Activated naive CD8-positive, alpha-beta T cell treated with anti-CD3 and anti-CD28 coated beads, Interleukin-2, amount 50 U/mL, for 24 hours (primary cell): ENCODE results near the gene RNF114.

Experiments
- ATAC-seq: fragments of 150-1000 bp; cut with Tn5 transposase; one replicate; pipeline ENCODE4 v1.10.0; 2021
- DNase-seq: peaks from one replicate; pipeline ENCODE4 v3.0.0; 2021
- H3K27ac Mint-ChIP-seq: one replicate; pipeline ENCODE4 v1.8.0; 2021; ENCODE audit warnings: mild to moderate bottlenecking, mixed read lengths
- H3K27me3 Mint-ChIP-seq: one replicate; pipeline ENCODE4 v1.8.0; 2021; ENCODE audit warnings: mixed read lengths
- H3K36me3 Mint-ChIP-seq: one replicate; pipeline ENCODE4 v1.8.0; 2021; ENCODE audit warnings: low read depth, mixed read lengths
- H3K4me1 Mint-ChIP-seq: one replicate; pipeline ENCODE4 v1.8.0; 2021; ENCODE audit warnings: mixed read lengths
- H3K4me3 Mint-ChIP-seq: one replicate; pipeline ENCODE4 v1.8.0; 2021; ENCODE audit warnings: mild to moderate bottlenecking, moderate library complexity, mixed read lengths
- H3K9me3 Mint-ChIP-seq: one replicate; pipeline ENCODE4 v1.8.0; 2021; ENCODE audit warnings: mixed read lengths

RNF114 gene

GRCh38 chr20:49936153-49937026, at the start of gene RNF114:
Gene RNF114 (plus strand): TSS chr20:49936397. CDS start chr20:49936413, 16 bp downstream.
- Mint-ChIP-seq H3K27ac (peak within 1 kb of the TSS; percentile 94), H3K9me3 (no peaks in the 10 kb centered on the region), H3K27me3 (no peaks in the 10 kb centered on the region), H3K4me1 (peaks cover 57% of the 10 kb centered on the region), H3K4me3 (peak within 1 kb of the TSS; percentile 98), H3K36me3 (peaks cover 27% of the 10 kb centered on the region)
- DNase-seq (peak; percentile 95), ATAC-seq (peak; percentile 76)

DNA sequence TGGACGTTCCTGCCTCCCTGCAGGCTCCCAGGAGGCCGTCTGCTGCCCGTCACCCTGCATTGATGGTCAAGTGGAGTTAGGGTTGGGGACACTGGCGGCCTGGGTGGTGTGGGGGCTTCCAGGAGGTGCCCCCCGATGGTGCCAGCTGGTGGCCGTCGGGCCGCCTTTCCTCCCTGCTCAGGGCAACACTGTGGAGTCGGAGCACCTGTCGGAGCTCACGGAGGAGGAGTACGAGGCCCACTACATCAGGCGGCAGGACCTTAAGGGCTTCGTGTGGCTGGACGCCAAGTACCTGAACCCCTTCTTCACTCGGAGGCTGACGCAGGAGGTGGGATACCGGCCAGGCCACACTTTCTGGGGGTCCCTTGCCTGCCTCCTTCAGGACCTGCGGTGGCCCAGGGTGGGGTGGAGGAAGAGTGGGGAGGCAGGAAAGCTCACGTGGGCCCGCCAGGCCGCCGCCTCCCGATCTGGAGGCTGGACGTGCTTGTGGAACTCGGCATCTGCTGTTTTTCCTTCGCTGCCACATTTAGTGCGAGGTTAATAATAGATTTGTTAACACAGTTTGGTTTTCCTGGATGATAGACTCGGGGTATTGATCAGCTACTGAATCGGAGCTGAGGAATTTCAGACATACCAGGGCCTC, 49.5 kb upstream of the RNF114 start:
- ATAC-seq (no peak), DNase-seq (no peak)
- peaks cover 9% of the 10 kb centered on the region for H3K4me1 Mint-ChIP-seq
- no peak overlapping the region for H3K4me3 Mint-ChIP-seq
- H3K36me3 Mint-ChIP-seq, result peaks cover 11% of the 10 kb centered on the region
- no peaks in the 10 kb centered on the region for H3K9me3 Mint-ChIP-seq
- H3K27me3 Mint-ChIP-seq, result no peaks in the 10 kb centered on the region
- H3K27ac Mint-ChIP-seq, result no peak overlapping the region

GRCh38 chr20:49887251-49888211, 48.7 kb upstream of the RNF114 start:
- Mint-ChIP-seq H3K36me3 (peaks cover 11% of the 10 kb centered on the region), H3K27me3 (no peaks in the 10 kb centered on the region), H3K4me3 (no peak overlapping the region), H3K4me1 (peaks cover 17% of the 10 kb centered on the region), H3K9me3 (no peaks in the 10 kb centered on the region), H3K27ac (peak overlapping the region; percentile 8)
- ATAC-seq (no peak), DNase-seq (no peak)

DNA sequence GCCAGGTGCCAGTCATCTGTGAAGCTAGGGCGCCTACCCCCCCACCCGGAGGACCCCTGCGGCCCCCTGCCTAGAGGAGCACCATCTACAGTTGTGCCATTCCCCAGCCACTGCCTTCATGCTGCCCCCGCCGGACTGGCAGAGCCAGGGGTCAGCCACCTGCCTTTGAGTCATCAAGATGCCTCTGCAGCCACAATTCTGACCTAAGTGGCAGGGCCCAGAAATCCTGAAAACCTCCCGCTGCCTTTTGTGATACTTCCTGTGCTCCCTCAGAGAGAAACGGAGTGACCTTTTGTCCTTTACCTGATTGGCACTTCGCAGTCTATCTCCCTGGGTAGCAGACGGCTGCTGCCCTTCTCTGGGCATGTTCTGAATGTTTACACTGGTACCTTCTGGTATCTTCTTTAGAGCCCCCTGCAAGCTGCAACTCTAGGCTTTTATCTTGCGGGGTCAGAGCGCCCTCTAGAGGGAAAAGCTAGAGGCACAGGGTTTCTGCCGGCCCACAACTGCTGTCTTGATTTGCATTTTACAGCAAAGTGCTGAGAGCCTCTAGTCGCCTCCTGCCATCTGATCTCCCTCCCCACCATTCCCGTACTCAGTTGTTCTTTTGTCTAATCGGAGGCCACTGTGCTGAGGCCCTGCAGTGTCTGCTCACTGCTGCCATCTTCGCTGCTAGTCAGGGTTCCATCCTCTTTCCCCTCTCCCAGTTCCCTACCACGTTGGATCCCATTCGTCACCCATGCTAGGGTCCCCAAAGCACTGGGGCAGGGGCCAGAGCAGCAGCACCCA, 47.8 kb upstream of the RNF114 start:
- Mint-ChIP-seq H3K27me3 (no peaks in the 10 kb centered on the region), H3K27ac (no peak overlapping the region), H3K4me3 (no peak overlapping the region), H3K4me1 (peaks cover 26% of the 10 kb centered on the region), H3K36me3 (peaks cover 11% of the 10 kb centered on the region), H3K9me3 (no peaks in the 10 kb centered on the region)
- ATAC-seq, result peak; percentile 24
- DNase-seq, result peak; percentile 66

DNA sequence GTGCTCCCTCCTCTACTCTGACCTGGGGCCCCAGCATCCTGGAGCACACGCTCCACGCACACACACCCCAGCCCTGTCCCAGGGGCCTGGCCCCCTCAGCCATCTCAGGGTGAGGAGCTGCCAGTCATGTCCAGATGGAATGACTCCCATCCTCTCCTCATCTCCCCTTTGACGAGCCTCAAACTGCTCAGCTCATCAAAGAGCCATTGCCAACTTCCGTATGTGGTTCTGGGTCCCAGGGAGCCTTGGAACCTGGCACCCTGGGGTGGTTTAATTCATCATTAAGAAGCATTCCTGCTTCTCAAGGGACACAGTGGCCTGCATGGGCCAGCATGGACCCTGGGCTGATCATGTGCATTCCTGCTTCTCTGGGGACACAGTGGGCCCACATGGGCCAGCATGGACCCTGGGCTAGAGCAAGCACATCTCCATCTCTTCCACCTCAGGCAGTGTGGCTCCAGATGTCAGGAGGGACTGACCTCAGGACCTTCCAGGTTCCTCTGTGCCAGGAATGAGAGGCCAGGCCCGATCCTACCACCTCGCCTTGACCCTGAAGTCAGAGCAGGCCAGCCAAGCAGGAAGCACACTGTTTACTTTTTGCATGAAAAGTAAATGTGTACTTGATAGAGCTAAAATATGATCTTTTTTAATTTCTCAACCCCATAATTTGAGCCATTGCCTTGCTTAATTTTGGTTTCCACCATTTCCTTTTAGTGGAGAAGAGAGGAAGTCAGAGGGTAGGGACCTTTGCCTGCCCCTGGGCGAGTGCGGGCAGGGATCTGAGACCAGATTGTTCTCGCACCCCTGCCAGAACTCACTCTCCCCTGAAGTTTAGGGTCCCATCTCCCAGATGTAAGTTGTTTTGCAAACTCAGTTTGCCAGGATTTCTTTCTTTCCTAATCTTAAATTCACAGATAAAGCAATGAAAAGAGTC, 46.9 kb upstream of the RNF114 start:
- Mint-ChIP-seq H3K27ac (no peak overlapping the region), H3K4me3 (no peak overlapping the region), H3K36me3 (peaks cover 9% of the 10 kb centered on the region), H3K4me1 (peaks cover 34% of the 10 kb centered on the region), H3K9me3 (no peaks in the 10 kb centered on the region), H3K27me3 (no peaks in the 10 kb centered on the region)
- DNase-seq, result no peak
- ATAC-seq, result no peak

DNA sequence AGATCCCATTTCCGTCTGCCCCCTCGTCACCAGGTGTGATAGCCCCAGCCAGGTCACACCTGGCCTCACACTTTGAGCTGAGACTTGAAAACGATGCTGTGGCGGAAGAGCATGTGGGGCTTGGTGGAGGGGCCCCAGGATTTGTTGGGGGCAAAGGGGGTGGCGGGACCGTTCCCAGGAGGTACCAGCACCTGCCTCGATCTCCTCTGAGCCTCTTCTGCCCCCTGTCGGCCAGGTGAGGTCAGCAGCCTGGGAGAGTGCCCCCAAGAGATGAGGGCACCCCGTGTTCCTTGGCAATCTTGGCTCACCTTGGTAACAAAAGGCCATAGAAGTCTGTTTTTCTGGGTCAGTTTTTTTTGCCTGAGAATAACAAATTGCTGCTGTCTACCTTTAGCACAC, 46.3 kb upstream of the RNF114 start:
- no peak overlapping the region for H3K4me3 Mint-ChIP-seq
- peaks cover 6% of the 10 kb centered on the region for H3K36me3 Mint-ChIP-seq
- no peaks in the 10 kb centered on the region for H3K9me3 Mint-ChIP-seq
- H3K27me3 Mint-ChIP-seq, result no peaks in the 10 kb centered on the region
- H3K27ac Mint-ChIP-seq, result no peak overlapping the region
- no peak for DNase-seq
- peaks cover 40% of the 10 kb centered on the region for H3K4me1 Mint-ChIP-seq
- ATAC-seq, result no peak

DNA sequence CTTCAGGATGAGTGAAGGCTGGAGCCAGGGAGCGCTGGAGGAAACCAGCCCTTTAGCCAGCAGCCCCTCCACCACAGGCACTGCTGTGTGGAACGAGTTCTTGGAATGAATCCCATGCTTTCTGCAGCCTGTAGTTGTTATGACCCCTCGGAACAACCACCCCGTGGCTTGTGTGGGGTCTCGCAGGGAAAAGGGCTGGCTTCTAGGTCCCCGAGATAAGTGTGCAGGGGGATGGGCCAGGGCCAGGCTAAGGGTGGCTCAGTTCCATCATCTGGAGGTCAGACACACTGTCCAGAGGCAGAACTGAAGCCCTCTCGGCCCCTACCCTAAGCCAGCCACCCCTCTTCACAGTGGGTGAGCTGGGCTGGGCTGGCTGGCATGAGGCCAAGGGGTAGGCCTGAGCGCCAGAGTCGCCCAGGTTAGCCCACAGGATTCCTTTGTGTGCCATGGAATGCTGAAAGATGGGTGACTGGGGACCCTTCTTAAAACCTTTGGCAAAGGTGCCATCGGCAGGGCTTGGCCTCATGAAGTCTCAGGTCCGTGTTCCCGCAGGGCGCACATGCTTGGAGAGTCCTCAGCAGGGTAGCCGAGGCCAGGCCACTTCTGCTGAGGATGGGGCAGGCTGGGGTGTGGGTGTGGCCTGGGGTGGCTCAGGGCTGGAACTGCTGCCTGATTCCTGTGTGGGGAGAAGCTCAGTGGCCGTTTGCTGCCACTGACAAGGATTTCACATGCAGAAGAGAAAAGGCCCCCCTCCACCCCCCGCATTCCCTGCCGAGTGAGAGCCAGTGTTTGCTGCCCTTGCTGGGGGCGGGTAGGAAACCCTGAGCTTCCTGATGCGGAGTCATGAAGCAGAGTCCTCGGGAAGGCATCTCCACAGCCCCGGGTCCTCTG, 45.5 kb upstream of the RNF114 start:
- H3K4me1 Mint-ChIP-seq, result peaks cover 42% of the 10 kb centered on the region
- peaks cover 3% of the 10 kb centered on the region for H3K36me3 Mint-ChIP-seq
- no peaks in the 10 kb centered on the region for H3K9me3 Mint-ChIP-seq
- H3K27ac Mint-ChIP-seq, result no peak overlapping the region
- no peak overlapping the region for H3K4me3 Mint-ChIP-seq
- DNase-seq (no peak), ATAC-seq (no peak)
- H3K27me3 Mint-ChIP-seq, result no peaks in the 10 kb centered on the region

- H3K27me3 Mint-ChIP-seq, result no peaks in the 10 kb centered on the region
- H3K9me3 Mint-ChIP-seq, result no peaks in the 10 kb centered on the region
- peaks cover 42% of the 10 kb centered on the region for H3K4me1 Mint-ChIP-seq
- ATAC-seq, result no peak
- no peak overlapping the region for H3K4me3 Mint-ChIP-seq
- H3K36me3 Mint-ChIP-seq, result peaks cover 3% of the 10 kb centered on the region
- DNase-seq, result no peak
- peak overlapping the region; percentile 42 for H3K27ac Mint-ChIP-seq
Measured at GRCh38 chr20:49891476-49892110, 44.6 kb upstream of the RNF114 start.

DNA sequence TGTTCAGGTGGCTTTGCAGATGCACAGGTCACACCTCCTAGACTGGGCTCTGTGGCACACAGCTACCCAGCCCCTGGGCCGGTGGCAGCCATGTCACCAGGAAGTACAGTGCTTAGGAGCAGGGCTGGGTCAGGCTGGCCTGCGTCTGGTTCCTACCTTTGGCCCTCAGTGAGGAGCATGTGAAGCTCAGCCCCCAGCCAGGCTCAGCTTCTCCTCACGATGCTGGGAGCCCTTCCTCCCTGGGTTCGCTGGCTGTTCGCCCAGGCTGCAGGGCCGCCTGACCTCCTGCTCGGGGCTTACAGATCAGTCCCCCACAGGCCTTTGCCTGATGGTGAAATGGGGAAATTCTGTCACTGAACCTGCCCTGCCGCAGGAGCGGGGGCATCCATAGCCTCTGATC, 43.9 kb upstream of the RNF114 start:
- Mint-ChIP-seq H3K9me3 (no peaks in the 10 kb centered on the region), H3K4me1 (peaks cover 42% of the 10 kb centered on the region), H3K27me3 (no peaks in the 10 kb centered on the region), H3K4me3 (no peak overlapping the region), H3K36me3 (peaks cover 3% of the 10 kb centered on the region), H3K27ac (peak overlapping the region; percentile 87)
- DNase-seq (no peak), ATAC-seq (no peak)

GRCh38 chr20:49892817-49893216, 43.4 kb upstream of the RNF114 start:
- Mint-ChIP-seq H3K36me3 (peaks cover 3% of the 10 kb centered on the region), H3K27ac (peak overlapping the region; percentile 87), H3K4me1 (peaks cover 38% of the 10 kb centered on the region), H3K4me3 (peak overlapping the region; percentile 64), H3K27me3 (no peaks in the 10 kb centered on the region), H3K9me3 (no peaks in the 10 kb centered on the region)
- no peak for DNase-seq
- no peak for ATAC-seq

- ATAC-seq, result peak; percentile 93
- Mint-ChIP-seq H3K27ac (peak overlapping the region; percentile 87), H3K27me3 (no peaks in the 10 kb centered on the region), H3K4me1 (peaks cover 35% of the 10 kb centered on the region), H3K4me3 (peak overlapping the region; percentile 64), H3K36me3 (peaks cover under 1% of the 10 kb centered on the region), H3K9me3 (no peaks in the 10 kb centered on the region)
- peak; percentile 65 for DNase-seq
Measured at GRCh38 chr20:49893242-49894072, 42.7 kb upstream of the RNF114 start.
